HG02798 (cell line): Measurements from ENCODE around the gene MYBBP1A.
"Not testable (repeated sequence)": the region's sequence is repeated elsewhere in the genome, so short reads cannot be mapped to it uniquely, and the experiment has no call there.

Experiments used
- ATAC-seq: cut with Tn5 transposase; IDR thresholded peaks from one replicate; pipeline ENCODE4 v1.9.1; 2021; ENCODE audit warnings: mild to moderate bottlenecking; ENCODE audit not compliant: unreplicated experiment, poor library complexity

Gene MYBBP1A

GRCh38 chr17:4588898-4589625, 33.9 kb upstream of the MYBBP1A start:
- ATAC-seq = no peak

DNA sequence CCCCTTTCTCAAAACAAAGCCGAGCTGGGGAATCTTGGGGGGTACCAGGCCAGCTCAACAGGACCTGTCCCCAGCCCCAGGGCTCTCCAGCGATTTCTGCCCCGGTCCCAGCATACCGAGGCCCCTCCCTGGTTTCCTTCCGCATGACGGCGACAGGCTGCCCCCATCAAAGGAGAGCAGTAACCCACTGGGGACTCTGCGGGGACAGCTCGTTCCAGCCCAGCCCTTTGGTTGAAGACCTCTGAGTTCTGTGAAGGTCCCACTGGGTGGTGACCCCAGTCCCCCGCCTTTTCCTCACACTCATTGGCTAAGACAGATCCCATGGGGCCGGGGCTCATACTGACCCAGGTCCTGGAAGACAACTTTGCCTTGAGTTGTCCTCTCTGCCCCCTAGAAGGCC, 33.2 kb upstream of the MYBBP1A start:
- ATAC-seq = no peak

- no peak for ATAC-seq
Observed at GRCh38 chr17:4587803-4588202, 32.6 kb upstream of the MYBBP1A start.

DNA sequence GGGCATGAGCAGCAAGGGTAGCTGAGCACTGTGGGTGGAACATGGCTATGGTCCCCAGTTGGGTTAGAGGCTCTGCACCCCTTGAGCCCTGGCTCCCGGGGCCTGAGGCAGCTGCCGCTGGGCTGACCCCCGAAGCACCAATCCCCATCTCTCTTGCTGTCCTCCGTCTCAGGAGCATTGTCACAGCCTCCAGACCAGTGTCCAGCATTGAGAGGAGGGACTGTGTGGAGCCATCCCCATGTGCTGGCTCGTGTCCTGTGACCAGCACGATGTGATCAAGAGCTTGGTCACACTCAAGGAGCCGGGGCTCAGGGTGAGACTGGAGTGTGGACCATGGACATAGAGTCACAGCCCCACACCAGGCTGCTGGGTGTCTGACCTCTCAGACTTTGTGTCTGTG, 32.0 kb upstream of the MYBBP1A start:
- no peak for ATAC-seq

GRCh38 chr17:4586043-4586442, 30.9 kb upstream of the MYBBP1A start:
- ATAC-seq = no peak

GRCh38 chr17:4585638-4585994, 30.4 kb upstream of the MYBBP1A start:
- ATAC-seq = no peak

- no peak for ATAC-seq
Observed at GRCh38 chr17:4584917-4585637, 29.9 kb upstream of the MYBBP1A start.

GRCh38 chr17:4584101-4584916, 29.1 kb upstream of the MYBBP1A start, which contains the start of gene SMTNL2:
TSS of gene SMTNL2 (plus strand) at chr17:4584529. CDS start at chr17:4584606, 77 bp downstream.
- no peak for ATAC-seq

- ATAC-seq = no peak
Observed at GRCh38 chr17:4583782-4584100, 28.6 kb upstream of the MYBBP1A start.

DNA sequence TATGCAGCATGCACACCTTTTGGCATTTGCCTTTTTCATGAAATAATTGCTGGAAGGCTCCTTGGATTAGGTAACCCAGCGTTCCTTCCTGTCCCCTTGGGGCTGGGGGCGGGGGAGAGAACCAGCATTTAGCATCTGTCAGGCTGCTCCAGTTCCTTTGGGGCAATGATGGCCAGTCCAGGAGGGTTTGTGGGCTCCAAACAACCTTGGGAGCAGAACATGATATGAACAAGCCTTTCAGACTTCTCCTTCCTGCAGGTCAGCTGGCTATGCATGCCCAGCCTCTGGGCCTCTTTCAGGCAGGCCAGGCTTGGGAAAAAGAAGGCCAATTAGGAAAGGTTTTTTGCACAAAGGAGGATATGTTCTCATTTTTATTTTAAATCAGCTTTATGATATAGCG, 28.0 kb upstream of the MYBBP1A start:
- no peak for ATAC-seq

DNA sequence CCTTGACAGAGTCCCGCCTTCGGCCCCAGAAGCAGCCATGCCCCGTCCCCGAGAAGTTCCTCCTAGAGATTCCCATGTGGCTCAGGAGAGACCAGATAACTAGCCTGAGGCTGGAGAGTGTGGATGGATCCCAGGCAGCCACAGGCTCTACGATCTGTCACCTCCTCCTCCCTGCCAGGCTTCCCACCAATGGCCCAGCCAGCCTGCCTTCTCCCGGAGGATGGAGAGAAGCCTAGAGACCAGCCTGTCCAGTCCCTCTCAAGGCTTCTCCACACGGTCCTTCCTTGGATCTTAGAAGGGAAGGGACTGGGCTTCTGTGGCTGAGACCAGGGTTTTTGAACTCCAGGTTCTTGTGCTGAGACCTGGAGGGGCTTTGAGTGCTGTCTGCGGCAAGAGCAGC, 27.5 kb upstream of the MYBBP1A start:
- ATAC-seq = no peak

DNA sequence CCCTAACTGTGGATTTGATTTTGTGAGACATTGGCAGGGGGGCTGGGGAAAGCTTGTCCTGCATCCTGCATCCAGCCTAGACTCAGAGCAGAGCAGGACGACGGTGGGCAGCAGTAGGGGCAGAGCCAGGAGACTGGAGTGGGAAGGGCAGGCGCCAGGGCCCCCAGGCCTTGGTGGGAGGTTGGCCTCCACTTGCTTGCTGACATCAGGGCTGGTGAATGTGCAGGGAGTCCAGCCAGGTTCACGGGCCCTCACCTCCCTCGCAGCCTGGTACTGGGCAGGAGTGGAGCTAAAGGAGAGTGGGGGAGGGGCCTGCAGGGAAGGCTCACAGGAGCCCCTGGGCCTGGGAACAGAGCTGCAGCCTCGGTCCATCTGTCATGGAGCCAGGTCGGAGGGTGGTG, 26.9 kb upstream of the MYBBP1A start:
- no peak for ATAC-seq

GRCh38 chr17:4580291-4580690, 25.1 kb upstream of the MYBBP1A start:
- ATAC-seq = no peak

DNA sequence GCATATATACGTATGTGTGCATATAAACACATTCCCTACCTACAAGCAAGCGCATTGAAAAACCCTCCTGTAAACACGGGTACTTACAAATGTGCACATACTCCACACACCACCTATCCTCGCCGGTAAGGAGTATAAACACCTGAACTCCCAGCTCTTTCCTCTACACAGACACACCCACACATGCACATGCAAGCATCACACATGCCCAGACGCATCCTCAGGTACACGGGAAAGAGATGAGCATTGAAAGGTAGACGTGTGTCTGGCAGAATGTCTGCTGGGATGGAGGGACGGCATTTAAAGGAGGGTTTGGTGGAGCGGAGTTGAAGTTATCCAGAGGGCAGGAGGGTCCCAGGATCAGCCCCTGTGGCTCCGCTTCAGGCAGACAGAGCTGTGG, 24.5 kb upstream of the MYBBP1A start:
- no peak for ATAC-seq

GRCh38 chr17:4578349-4578748, 23.2 kb upstream of the MYBBP1A start:
- ATAC-seq = not testable (repeated sequence)

DNA sequence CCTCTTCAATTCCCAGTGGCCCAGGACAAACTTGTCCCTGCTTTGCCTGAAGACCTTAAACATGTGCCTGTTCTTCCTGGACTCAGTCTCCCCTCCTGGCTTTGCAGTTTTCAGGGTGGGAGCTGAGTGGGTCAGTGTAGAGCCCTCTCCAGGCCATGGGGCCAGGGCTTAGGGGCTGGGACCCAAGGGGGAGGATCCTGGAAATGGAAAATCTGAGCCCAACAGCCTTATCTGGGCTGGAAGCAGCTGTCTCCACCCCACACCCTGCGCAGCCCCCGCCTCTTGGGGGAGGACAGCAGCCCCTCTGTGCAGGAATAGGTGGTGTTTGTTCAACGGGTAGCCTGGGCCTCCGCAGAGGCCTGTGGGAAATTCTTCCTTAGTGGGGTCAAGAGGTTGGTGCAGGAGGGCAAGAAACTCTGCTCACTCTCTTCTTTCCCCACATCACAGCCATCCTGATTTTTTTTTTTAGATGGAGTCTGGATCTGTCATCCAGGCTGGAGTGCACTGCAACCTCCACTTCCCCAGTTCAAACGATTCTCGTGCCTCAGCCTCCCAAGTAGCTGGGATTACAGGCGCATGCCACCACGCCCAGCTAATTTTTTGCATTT, 22.3 kb upstream of the MYBBP1A start:
- ATAC-seq = no peak

- no peak for ATAC-seq
Observed at GRCh38 chr17:4576729-4577322, 21.6 kb upstream of the MYBBP1A start.

- ATAC-seq = no peak
Observed at GRCh38 chr17:4576161-4576558, 21.0 kb upstream of the MYBBP1A start.

- ATAC-seq = no peak
Observed at GRCh38 chr17:4574448-4575045, 19.4 kb upstream of the MYBBP1A start.

- ATAC-seq = no peak
Observed at GRCh38 chr17:4573669-4574068, 18.5 kb upstream of the MYBBP1A start.
